Measurements from ENCODE around the gene ORC3.
A peak's percentile ranks its signal among the peaks of the same experiment; 100 is the strongest.
"Not testable (repeated sequence)": the region's sequence is repeated elsewhere in the genome, so short reads cannot be mapped to it uniquely, and the experiment has no call there.

The ORC3 gene

DNA sequence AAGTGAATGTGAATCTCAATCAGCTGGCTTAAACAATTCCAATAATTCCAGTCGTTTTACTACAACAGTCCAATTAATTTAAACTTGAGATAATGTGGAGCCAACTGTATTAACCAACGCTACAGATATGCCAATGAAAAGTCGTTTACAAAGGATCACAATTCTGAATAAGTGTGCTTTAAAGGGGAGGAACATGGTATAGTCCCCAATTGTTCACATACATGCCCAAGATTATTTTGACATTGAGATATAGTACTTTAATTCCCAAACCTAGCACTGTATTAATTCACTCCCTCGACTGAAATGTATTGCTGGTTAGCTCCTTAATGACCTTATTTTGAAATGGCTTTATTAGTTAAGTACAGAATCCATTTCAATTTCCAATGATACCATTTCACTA, 109.6 kb downstream of the ORC3 start:
- no peak for DNase-seq

DNA sequence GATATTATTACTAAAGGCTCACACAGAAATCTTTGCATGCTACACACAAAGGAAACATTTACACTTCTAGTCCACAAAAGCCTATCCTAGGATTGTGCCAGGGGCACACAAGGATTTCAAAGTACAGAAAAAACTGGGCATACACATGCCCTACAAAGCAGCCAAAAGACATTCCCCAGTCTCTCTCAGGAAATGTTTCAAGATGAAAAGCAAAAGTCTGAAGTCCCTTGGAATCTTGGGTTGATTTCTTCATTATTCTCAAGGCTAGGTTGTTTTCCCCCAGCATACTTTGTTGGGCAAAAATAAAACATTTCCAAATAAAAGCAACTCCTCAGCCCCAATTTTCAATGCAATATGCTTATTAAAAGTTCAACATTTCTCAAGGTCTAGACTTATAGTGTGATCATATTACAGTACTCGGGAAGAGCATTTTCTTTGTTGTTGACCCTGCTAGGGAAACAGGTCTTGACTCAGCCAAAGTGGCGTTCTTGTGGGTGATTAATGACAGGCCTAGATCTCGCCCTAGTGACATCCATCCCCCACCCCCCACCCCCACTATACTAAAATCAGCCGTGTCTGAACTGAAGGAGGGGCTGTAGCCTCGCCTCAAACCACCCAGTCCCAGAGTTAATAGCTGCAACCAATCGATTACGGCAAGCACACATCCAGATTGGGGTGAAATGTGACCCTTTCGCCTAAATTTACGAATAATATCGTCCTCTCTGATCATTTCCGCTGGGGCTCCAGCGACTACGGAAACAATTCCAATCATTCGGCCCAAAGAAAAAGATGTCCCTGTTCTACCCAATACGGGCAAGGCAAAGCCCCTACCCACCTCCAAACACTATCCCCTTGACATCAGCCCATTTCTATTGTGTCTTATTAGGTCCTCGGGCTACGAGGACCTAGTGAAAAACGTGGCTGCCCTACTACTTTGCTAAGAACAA, 110.7 kb downstream of the ORC3 start:
- DNase-seq = peak; percentile 59

DNA sequence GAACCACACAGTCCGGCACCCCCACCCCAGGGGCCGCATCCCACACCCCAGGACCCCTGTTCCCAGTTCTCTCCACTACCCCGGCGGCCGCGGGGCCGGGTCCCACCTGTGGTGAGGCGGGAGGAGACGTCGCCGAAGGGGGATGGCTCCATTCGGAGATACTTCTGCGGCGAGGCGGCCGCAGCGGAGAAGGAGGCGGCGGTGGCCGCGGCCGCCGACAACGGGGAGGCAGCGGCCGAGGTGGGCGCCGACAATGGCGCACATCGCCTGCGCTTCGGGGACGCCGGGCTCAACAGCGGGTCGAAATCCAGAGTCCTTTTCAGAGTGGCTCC, 111.4 kb downstream of the ORC3 start:
- no peak for DNase-seq

DNA sequence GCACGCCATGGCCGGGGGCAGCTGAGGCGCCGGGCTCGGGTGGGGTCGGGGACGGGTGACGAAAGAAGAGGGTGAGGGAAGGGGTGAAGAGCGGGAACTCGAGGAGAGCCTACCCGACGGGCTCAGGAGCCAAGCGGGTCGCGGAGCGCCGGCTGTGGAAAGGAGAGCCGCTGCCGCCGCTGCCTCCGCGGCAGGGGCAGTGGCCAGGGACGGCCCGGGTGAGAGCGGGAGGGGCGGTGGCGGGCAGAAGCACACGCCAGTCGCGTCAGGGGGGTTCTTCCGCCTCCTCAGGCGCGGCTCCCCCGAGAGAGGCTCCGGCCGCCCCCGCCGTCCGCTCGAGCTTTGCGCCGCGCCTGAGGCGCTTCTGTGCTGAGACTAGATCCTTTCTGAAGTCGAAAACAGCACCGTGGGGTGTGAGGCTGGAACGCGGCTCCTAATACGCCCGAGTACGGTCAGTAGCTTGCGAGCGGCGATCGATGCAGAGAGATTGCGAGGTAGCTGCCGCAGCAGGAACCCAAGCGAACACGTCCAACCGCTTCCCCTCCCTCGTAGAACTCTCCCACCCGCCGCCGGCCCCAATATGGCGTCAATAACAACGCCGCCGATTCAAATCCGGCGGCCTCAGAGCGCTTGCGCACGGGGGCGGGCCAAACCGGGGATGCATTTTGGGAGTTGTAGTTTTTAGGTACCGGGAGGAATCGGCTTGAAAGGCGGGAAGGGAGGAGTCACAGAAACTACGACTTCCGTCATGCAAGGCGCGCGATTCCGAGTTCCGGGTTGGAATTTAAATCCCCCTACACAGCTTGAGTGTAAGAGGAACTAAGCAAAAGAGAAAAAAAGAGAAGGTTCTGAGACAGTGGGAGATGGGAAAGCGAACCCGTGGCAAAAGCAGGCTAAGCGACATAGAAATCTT, 112.0 kb downstream of the ORC3 start, which contains the start of gene AKIRIN2:
Gene AKIRIN2 (minus strand): TSS at position 558 of the 913 bp plus-strand sequence. CDS start 549 bp downstream, at position 9.
- DNase-seq = peak; percentile 99

DNA sequence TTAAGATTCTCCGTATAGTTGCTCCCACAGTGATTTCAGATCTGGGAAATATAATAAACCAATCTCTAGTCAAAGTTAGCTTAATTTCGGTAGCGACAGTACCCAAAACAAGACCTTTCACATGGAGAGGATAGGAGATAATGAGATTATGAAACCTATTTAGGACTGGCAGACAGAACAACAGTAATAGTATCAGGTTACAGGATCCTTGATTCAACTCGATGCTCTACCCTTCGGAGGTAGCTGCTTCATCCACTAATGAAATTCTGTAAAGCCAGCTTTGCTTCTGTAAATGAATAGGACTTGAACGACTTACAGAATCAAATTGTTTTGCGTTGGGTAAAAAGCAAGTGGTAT, 112.6 kb downstream of the ORC3 start:
- DNase-seq = peak; percentile 33

DNA sequence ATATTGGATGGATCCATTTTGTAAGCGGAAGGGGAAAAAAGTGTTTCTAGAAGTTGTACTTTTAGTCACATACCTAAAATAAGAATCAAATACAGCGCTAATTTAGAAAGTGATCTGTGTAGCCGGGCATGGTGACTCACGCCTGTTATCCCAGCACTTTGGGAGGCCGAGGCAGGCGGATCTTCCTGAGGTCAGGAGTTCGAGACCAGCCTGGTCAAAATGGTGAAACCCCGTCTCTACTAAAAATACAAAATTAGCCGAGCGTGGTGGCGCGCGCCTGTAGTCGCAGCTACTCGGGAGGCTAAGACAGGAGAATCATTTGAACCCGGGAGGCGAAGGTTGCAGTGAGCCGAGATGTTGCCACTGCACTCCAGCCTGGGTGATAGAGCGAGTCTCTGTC, 113.1 kb downstream of the ORC3 start:
- not testable (repeated sequence) for DNase-seq

DNA sequence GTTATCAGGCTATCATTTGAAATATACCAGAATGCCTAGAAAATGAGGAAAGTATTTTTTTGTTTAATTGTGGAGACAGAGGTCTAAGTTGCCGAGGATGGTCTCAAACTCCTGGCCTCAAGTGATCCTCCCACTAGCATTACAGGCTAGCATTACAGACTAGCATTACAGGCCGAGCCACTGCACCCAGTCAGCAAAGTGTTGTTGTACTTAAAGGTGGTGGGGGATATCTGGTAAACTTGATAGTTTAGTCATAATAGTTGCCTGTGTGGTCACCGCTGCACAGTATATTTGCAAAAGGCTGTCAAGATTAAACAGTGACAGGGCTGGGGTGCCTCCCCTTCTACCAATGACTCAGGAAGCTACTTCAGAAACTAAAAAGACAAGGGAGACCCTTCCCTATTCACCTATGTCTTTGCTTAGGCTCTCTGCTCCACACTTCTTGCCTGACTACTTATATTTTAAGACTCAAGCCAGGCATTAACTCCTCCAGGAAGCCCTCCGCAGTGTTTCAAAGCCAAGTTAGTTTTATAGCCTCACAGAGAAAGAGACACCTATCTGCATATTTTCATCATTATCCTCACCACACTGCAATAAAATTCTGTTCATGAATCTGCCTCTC, 115.2 kb downstream of the ORC3 start:
- no peak for DNase-seq

DNA sequence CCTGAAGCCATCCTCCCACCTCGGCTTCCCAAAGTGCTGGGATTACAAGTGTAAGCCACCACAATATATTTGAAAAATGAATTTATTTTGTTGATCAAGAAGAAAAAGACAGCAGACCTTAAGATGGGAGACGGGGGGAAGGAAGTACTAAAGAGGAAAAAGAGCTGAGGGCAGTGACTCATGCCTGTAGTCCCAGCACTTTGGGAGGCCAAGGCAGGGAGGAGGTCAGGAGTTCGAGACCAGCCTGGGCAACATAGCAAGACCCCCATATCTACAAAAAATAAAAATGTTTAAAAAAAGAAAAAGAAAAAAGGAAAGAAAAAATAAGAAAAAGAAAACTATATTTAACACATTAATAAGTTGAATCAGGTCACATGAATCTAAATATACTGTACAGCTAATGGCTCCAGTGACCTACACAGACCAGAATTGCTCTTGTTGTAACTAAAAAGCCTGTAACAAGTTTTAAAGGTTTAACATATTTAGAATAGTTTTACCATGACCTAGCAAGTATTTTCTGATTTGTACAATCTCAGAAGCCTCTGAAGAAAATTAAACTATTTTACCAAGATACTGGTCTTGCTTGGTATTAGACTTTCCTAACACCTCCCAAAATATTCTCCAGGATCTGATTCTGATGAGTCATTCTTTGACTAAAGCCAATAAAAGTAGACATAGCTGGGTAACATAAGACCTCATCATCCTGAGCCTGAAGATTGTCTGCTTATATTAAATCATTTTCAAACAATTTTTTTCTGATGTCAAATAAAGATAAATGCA, 116.4 kb downstream of the ORC3 start:
- no peak for DNase-seq

DNA sequence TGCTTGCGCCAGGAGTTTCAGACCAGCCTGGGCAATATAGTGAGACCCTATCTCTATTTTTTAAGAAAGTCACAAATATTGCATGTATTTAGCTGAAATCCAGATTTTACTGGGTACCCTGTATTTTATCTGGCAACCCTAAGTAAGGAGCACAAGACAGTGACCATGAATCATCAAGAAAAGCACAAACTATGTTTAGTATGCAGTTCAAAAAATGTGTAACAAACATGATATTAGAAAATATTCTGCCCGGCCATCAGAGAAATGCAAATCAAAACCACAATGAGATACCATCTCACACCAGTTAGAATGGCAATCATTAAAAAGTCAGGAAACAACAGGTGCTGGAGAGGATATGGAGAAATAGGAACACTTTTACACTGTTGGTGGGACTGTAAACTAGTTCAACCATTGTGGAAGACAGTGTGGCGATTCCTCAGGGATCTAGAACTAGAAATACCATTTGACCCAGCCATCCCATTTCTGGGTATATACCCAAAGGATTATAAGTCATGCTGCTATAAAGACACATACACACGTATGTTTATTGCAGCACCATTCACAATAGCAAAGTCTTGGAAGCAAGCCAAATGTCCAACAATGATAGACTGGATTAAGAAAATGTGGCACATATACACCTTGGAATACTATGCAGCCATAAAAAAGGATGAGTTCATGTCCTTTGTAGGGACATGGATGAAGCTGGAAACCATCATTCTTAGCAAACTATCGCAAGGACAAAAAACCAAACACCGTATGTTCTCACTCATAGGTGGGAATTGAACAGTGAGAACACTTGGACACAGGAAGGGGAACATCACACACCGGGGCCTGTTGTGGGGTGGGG, 118.9 kb downstream of the ORC3 start:
- not testable (repeated sequence) for DNase-seq

DNA sequence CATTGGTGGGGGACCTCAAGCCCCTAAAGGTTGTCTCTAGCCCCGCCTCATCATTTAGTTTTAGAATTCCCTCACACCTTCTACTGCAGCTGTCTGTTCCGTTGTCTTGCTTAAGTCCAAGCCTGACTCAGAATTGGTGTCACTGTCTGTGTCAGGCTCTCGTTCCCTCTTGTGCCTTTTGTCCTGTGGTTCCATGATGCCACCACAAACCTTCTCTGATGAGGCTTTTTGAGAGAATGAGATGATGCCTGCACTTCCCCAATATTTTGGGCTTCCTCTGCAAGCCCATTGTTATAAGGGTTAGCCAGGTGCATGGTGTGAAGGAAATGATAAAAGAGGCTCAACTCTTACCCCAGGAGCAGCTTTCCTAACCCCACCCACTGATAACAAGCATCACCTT, 120.2 kb downstream of the ORC3 start:
- no peak for DNase-seq

DNA sequence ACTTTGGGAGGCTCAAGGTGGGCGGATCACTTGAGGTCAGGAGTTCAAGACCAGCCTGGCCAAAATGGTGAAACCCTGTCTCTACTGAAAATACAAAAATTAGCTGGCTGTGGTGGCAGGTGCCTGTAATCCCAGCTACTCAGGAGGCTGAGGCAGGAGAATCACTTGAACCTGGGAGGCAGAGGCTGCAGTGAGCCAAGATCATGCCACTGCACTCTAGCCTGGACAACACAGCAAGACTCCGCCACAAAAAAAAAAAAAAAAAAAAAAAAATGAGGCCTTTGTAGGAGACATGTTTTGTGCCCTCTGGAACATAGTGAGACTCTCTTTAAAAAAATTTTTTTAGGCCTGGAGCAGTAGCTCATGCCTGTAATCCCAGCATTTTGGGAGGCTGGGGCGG, 122.8 kb downstream of the ORC3 start:
- DNase-seq = not testable (repeated sequence)

DNA sequence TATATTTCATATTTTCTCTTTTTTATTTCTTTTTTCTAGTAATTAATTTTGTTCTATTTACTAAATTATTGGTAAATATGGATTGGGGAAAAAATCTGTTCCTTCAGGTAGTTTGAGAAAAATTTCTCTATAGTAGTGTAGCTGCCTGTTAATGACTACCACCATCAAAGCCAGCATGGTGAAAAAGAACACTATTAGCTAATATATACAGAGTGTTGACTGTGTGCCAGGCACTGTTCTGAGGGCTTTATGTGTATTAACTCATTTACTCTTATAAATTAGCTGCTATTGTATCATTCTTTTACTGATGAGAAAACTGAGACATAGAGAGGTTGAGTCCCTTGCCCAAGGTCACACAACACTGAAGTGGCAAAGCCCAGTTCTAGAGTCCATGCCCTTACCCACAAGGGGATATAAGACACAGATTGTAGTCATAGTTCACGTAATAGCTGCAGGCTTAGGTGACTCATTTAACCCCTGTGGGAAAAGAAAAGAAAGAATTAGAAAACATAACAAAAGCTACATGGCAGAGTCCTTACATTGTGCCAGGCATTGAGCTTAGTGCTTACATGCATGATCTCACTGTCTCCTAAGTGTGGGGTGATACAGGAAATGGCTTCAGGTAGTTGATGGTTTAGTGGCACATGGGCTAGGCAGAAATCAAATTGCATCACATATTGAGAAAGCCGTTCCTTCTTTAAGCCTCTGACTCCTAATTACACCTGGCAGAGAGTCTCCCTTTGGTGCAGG, 124.3 kb downstream of the ORC3 start:
- DNase-seq = no peak

Measured in NCI-H2029 (cell line).